GM12874 (cell line): ENCODE results near the gene TUBAL3.

Experiments used
- CTCF ChIP-seq: IDR thresholded peaks from 2 replicates; pipeline ENCODE4 v1.5.1; 2011; ENCODE audit warnings: low read depth, mild to moderate bottlenecking, control low read depth, low read length, moderate library complexity; ENCODE audit not compliant: insufficient read depth

The TUBAL3 gene

GRCh38 chr10:5391790-5392189 is 12.8 kb downstream of the TUBAL3 start:
- TF ChIP-seq CTCF = no peak

GRCh38 chr10:5390607-5391205 is 13.9 kb downstream of the TUBAL3 start:
- TF ChIP-seq CTCF = no peak

GRCh38 chr10:5387169-5387568 is 17.5 kb downstream of the TUBAL3 start:
- TF ChIP-seq CTCF = no peak

GRCh38 chr10:5385224-5385623 is 19.4 kb downstream of the TUBAL3 start:
- TF ChIP-seq CTCF = no peak

- no peak for TF ChIP-seq CTCF
Measured at GRCh38 chr10:5381187-5381586, 23.4 kb downstream of the TUBAL3 start.

- no peak for TF ChIP-seq CTCF
Measured at GRCh38 chr10:5376450-5376849, 28.2 kb downstream of the TUBAL3 start.

- TF ChIP-seq CTCF = no peak
Measured at GRCh38 chr10:5373891-5374611, 30.6 kb downstream of the TUBAL3 start.
